Smooth muscle cell (in vitro differentiated cells): ENCODE data around the gene C2CD4C. TPM values are rescaled to one million over a fixed set of nuclear protein-coding genes. Genes with fewer than 3 reads are reported as not detected.
"Not testable (repeated sequence)": the region's sequence is repeated elsewhere in the genome, so short reads cannot be mapped to it uniquely, and the experiment has no call there.

Experiments
- DNase-seq: peaks from one replicate; lab custom pipeline; 2025; ENCODE audit not compliant: unreplicated experiment; lab: John Stamatoyannopoulos, UW
- H2AFZ ChIP-seq: fragments of 200-600 bp; sonication (generic); 2 replicates; pipeline ENCODE4 v1.6.0; 2016; ENCODE audit warnings: antibody characterized with exemption, low read depth, mild to moderate bottlenecking
- H3F3A ChIP-seq: fragments of 200-600 bp; sonication (generic); 2 replicates; pipeline ENCODE4 v1.6.0; 2017; ENCODE audit warnings: antibody characterized with exemption, low read depth
- H3K27ac ChIP-seq: fragments of 200-600 bp; sonication (generic); 2 replicates; pipeline ENCODE4 v1.5.1; 2016; ENCODE audit warnings: low read depth, mild to moderate bottlenecking
- H3K27me3 ChIP-seq: fragments of 200-600 bp; sonication (generic); 2 replicates; pipeline ENCODE4 v1.6.1; 2016; ENCODE audit warnings: low read depth, mild to moderate bottlenecking
- H3K36me3 ChIP-seq: fragments of 200-600 bp; sonication (generic); 2 replicates; pipeline ENCODE4 v1.5.1; 2016; ENCODE audit warnings: low read depth
- H3K4me1 ChIP-seq: fragments of 200-600 bp; sonication (generic); 2 replicates; pipeline ENCODE4 v1.5.1; 2016; ENCODE audit warnings: low read depth
- H3K4me2 ChIP-seq: fragments of 200-600 bp; sonication (generic); 2 replicates; pipeline ENCODE4 v1.6.0; 2016; ENCODE audit warnings: mild to moderate bottlenecking
- H3K4me3 ChIP-seq: fragments of 200-600 bp; sonication (generic); 2 replicates; pipeline ENCODE4 v1.5.1; 2016; ENCODE audit warnings: mild to moderate bottlenecking
- H3K79me2 ChIP-seq: fragments of 200-600 bp; sonication (generic); 2 replicates; pipeline ENCODE4 v1.6.0; 2016; ENCODE audit warnings: low read depth, mild to moderate bottlenecking
- H3K9ac ChIP-seq: fragments of 200-600 bp; sonication (generic); 2 replicates; pipeline ENCODE4 v1.6.0; 2016; ENCODE audit warnings: low read depth
- H3K9me3 ChIP-seq: fragments of 200-600 bp; sonication (generic); replicated peaks from 2 replicates; pipeline ENCODE4 v1.5.1; 2016; ENCODE audit warnings: low read depth
- H4K20me1 ChIP-seq: fragments of 200-600 bp; sonication (generic); 2 replicates; pipeline ENCODE4 v1.6.0; 2016; ENCODE audit warnings: low read depth
- WGBS: methylation state at CpG from one replicate; pipeline ENCODE4 v1.1.7; 2016; ENCODE audit warnings: low lambda C conversion rate; 5-methylcytosine and 5-hydroxymethylcytosine counted together
- polyA plus RNA-seq: library from polyadenylated mRNA; unstranded; fragments of >200 nt; fragmentation: Nextera tagmentation; extraction: Ambion mirVana; gene quantifications from 2 replicates; pipeline ENCODE4 v1.2.1, GENCODE V29; 2016
- total RNA-seq: library from RNA; depleted of rRNA; stranded (reverse); fragments of >200 nt; gene quantifications from 2 replicates; pipeline ENCODE4 v1.2.3, GENCODE V29; 2014
- TF ChIP-seq, protein P1 (sequence below): fragments of 200-600 bp; sonication (generic); IDR thresholded peaks from 2 replicates; pipeline ENCODE4 v1.5.1; 2017; ENCODE audit warnings: borderline replicate concordance, mild to moderate bottlenecking, antibody characterized with exemption; ENCODE audit not compliant: insufficient read depth, poor library complexity, severe bottlenecking

Gene C2CD4C
- total and polyA plus RNA-seq, 2 experiments from 2014 or later: 0.63 to 3.7 TPM

- Histone ChIP-seq H2AFZ (peak overlapping the region; percentile 37), H3K27me3 (no peaks in the 10 kb centered on the region), H3K9ac (no peak overlapping the region), H3K4me3 (no peak overlapping the region), H3K36me3 (no peaks in the 10 kb centered on the region), H3K4me2 (no peak overlapping the region), H3K79me2 (no peaks in the 10 kb centered on the region), H3K9me3 (no peaks in the 10 kb centered on the region), H3F3A (no peaks in the 10 kb centered on the region), H3K27ac (no peak overlapping the region), H4K20me1 (no peaks in the 10 kb centered on the region), H3K4me1 (peaks cover 3% of the 10 kb centered on the region)
- DNase-seq: no peak
- TF ChIP-seq, protein P1, sequence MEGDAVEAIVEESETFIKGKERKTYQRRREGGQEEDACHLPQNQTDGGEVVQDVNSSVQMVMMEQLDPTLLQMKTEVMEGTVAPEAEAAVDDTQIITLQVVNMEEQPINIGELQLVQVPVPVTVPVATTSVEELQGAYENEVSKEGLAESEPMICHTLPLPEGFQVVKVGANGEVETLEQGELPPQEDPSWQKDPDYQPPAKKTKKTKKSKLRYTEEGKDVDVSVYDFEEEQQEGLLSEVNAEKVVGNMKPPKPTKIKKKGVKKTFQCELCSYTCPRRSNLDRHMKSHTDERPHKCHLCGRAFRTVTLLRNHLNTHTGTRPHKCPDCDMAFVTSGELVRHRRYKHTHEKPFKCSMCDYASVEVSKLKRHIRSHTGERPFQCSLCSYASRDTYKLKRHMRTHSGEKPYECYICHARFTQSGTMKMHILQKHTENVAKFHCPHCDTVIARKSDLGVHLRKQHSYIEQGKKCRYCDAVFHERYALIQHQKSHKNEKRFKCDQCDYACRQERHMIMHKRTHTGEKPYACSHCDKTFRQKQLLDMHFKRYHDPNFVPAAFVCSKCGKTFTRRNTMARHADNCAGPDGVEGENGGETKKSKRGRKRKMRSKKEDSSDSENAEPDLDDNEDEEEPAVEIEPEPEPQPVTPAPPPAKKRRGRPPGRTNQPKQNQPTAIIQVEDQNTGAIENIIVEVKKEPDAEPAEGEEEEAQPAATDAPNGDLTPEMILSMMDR: peak; percentile 46
- WGBS: 39% methylated on average over 43 of the region's 44 CpGs
Measured at GRCh38 chr19:383922-384798, 24.8 kb downstream of the C2CD4C start.

- Histone ChIP-seq H3K4me1 (peaks cover 3% of the 10 kb centered on the region), H3K36me3 (no peaks in the 10 kb centered on the region), H3K79me2 (no peaks in the 10 kb centered on the region), H3F3A (no peaks in the 10 kb centered on the region), H3K4me3 (no peak overlapping the region), H3K9ac (no peak overlapping the region), H3K4me2 (no peak overlapping the region), H3K9me3 (no peaks in the 10 kb centered on the region), H3K27me3 (no peaks in the 10 kb centered on the region), H2AFZ (no peak overlapping the region), H4K20me1 (no peaks in the 10 kb centered on the region), H3K27ac (no peak overlapping the region)
- 88% methylated on average over 19 of the region's 19 CpGs for WGBS
- no peak for DNase-seq
- TF ChIP-seq, protein P1: no peak
Measured at GRCh38 chr19:383040-383439, 25.9 kb downstream of the C2CD4C start.

- DNase-seq, H3K9me3 ChIP-seq, H3K27ac ChIP-seq: not testable (repeated sequence)
Measured at GRCh38 chr19:382578-382977, 26.4 kb downstream of the C2CD4C start.

GRCh38 chr19:381901-382300 is 27.0 kb downstream of the C2CD4C start:
- DNase-seq, H2AFZ ChIP-seq, H4K20me1 ChIP-seq, H3K27me3 ChIP-seq, H3K9me3 ChIP-seq, H3K4me1 ChIP-seq, H3F3A ChIP-seq, H3K4me2 ChIP-seq, H3K9ac ChIP-seq, H3K4me3 ChIP-seq, H3K27ac ChIP-seq, H3K36me3 ChIP-seq, H3K79me2 ChIP-seq: not testable (repeated sequence)
- 93% methylated on average over 11 of the region's 11 CpGs for WGBS

More at GRCh38 chr19:382578-382977, 26.4 kb downstream of the C2CD4C start:
- not testable (repeated sequence) for H3K4me2 ChIP-seq, H3F3A ChIP-seq, H3K9ac ChIP-seq, H2AFZ ChIP-seq, H3K79me2 ChIP-seq, H3K27me3 ChIP-seq, H3K4me3 ChIP-seq, H4K20me1 ChIP-seq, H3K4me1 ChIP-seq, H3K36me3 ChIP-seq
- WGBS: 78% methylated on average over 9 of the region's 9 CpGs

DNA sequence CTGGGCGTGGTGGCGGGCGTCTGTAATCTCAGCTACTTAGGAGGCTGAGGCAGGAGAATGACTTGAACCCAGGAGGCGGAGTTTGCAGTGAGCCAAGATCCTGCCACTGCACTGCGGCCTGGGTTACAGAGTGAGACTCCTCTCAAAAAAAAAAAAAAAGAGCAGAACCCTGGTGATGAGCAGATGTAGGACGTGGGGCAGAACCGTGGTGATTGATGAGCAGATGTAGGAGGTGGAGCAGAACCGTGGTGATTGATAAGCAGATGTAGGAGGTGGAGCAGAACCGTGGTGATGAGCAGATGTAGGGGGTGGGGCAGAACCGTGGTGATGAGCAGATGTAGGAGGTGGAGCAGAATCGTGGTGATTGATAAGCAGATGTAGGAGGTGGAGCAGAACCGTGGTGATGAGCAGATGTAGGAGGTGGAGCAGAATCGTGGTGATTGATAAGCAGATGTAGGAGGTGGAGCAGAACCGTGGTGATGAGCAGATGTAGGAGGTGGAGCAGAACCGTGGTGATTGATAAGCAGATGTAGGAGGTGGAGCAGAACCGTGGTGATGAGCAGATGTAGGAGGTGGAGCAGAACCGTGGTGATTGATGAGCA is 28.2 kb downstream of the C2CD4C start:
- H3K79me2 ChIP-seq, H3K4me3 ChIP-seq, H4K20me1 ChIP-seq, H3K4me2 ChIP-seq, H3K4me1 ChIP-seq, H3K9me3 ChIP-seq, DNase-seq, H3K9ac ChIP-seq, H3K27ac ChIP-seq, H3K27me3 ChIP-seq, H3K36me3 ChIP-seq, H2AFZ ChIP-seq, H3F3A ChIP-seq: not testable (repeated sequence)
- WGBS: 97% methylated on average over 14 of the region's 17 CpGs
